Epithelial cell of esophagus (primary cell): Measurements from ENCODE around the gene COA6.

Experiments used
- DNase-seq: peaks from one replicate; pipeline ENCODE4 v3.0.0; 2010; ENCODE audit warnings: low read depth
- H3K4me3 ChIP-seq: 2 replicates; pipeline ENCODE4 v1.5.1; 2011; ENCODE audit warnings: mild to moderate bottlenecking, low read length, control low read depth
- CTCF ChIP-seq: IDR thresholded peaks from 2 replicates; pipeline ENCODE4 v1.5.1; 2011; ENCODE audit warnings: low read depth, mild to moderate bottlenecking, low read length, control low read depth, inconsistent platforms; ENCODE audit not compliant: insufficient read depth; ENCODE audit errors: missing control alignments

COA6 gene

GRCh38 chr1:234386122-234386521 is 12.9 kb downstream of the COA6 start:
- H3K4me3 ChIP-seq: no peak overlapping the region
- DNase-seq: no peak
- no peak for TF ChIP-seq CTCF

GRCh38 chr1:234388094-234388493 is 14.8 kb downstream of the COA6 start:
- no peak for TF ChIP-seq CTCF
- no peak overlapping the region for H3K4me3 ChIP-seq
- no peak for DNase-seq

DNA sequence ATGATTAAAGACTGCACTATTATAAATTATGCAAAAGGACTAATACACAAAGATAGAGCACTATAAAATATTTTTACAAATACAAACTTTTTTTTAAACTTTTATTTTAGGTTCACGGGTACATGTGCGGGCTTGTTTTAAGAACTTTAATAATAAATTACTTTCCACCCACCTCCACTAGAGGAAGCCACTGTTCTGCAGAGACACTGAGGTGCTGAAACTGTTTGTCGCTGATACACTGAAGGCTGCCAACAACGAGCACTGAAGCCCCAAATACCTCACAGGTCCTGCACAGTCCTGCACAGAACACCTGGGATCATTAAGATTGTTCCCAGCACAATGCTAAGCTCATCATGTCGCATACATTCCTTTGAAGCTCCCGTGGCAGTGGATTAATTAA is 19.9 kb downstream of the COA6 start:
- TF ChIP-seq CTCF: no peak
- no peak overlapping the region for H3K4me3 ChIP-seq
- DNase-seq: no peak

GRCh38 chr1:234395297-234395696 is 22.0 kb downstream of the COA6 start:
- no peak for DNase-seq
- H3K4me3 ChIP-seq: no peak overlapping the region
- no peak for TF ChIP-seq CTCF

DNA sequence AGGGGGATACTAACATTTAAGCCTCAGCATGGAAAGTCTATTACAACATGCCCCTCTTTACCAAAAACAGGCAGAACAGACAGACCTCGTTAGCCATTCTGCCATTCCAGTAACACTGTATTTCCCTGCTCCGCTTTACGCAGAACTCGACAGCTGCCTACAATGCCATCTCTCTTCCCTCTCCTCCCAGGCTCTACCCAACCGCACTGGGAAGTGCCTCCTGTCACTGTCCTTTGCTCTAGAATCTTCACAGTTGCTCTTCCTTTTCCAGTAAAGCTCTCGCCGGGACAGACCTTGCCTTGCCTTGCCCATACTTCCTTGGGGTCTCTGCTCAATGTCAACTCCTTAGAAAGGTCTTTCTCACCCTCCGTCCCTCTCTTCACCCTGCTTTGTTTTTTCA is 22.8 kb downstream of the COA6 start:
- TF ChIP-seq CTCF: no peak
- no peak overlapping the region for H3K4me3 ChIP-seq
- DNase-seq: no peak

GRCh38 chr1:234396871-234397270 is 23.6 kb downstream of the COA6 start:
- no peak overlapping the region for H3K4me3 ChIP-seq
- DNase-seq: no peak
- TF ChIP-seq CTCF: no peak

DNA sequence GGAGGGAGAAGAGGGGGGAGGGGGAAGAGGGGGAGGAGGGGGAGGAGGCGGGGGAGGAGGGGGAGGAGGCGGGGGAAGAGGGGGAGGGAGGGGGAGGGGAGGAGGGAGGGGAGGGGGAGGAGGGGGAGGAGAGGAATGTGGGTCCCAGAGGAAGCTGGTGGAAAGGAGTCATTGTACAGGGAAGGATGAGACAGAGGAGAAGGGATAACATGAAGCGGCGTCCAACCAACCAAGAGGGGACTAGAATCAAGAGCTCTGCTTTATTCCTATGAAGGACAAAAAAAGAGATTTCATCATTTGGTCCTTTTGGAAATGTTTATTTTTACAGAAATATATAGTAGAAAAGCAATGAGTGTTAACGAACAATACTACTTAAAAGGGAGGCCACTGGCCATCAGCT is 24.5 kb downstream of the COA6 start:
- no peak for TF ChIP-seq CTCF
- no peak for DNase-seq

More for the DNA sequence above, 24.5 kb downstream of the COA6 start:
- no peak overlapping the region for H3K4me3 ChIP-seq
